Measurements from ENCODE around the gene ATP4B.

The ATP4B gene

GRCh38 chr13:113628291-113629270 lies 29.4 kb downstream of the ATP4B start:
- Histone ChIP-seq H3K9ac (ENCODE audit: low read depth, low read length, poor library complexity) (no peak overlapping the region), H2AFZ (ENCODE audit: low read length) (no peak overlapping the region), H2BK15ac (ENCODE audit: low read length) (no peak overlapping the region), H3K36me3 (replicated peaks in 1 of 2; ENCODE audit: control insufficient read depth in 2 of 2, insufficient read depth in 2 of 2, low read length in 2 of 2) (peaks cover 41 to 96% of the 10 kb centered on the region in 2 donors), H3K23ac (ENCODE audit: low read depth, low read length, poor library complexity) (peak overlapping the region; percentile 78), H3K14ac (ENCODE audit: low read length) (peak overlapping the region; percentile 95), H3K9me3 (replicated peaks in 1 of 2; ENCODE audit: control insufficient read depth in 2 of 2, insufficient read depth in 1 of 2, low read depth in 1 of 2, low read length in 2 of 2) (peaks cover 2 to 5% of the 10 kb centered on the region in 2 donors), H4K91ac (ENCODE audit: low read depth, low read length, poor library complexity) (no peak overlapping the region), H3K79me1 (ENCODE audit: low read depth, low read length) (peaks cover 16% of the 10 kb centered on the region), H3K27me3 (ENCODE audit: control insufficient read depth in 3 of 3, insufficient read depth in 3 of 3, low read depth in 1 of 3, low read length in 3 of 3) (no peaks in the 10 kb centered on the region), H2BK120ac (ENCODE audit: low read depth, low read length) (no peak overlapping the region), H2BK5ac (ENCODE audit: low read length) (no peak overlapping the region), H2BK12ac (ENCODE audit: low read length) (no peak overlapping the region), H3K18ac (ENCODE audit: low read length) (peak overlapping the region; percentile 25), H3K4me1 (ENCODE audit: control insufficient read depth in 2 of 2, insufficient read depth in 1 of 2, low read depth in 1 of 2, low read length in 2 of 2) (peaks cover 0 to 4% of the 10 kb centered on the region in 2 donors), H3K4me2 (ENCODE audit: insufficient read depth, low read length, poor library complexity, severe bottlenecking) (no peak overlapping the region), H3K27ac (replicated peaks; ENCODE audit: low read length) (no peak overlapping the region), H2AK5ac (ENCODE audit: low read depth, low read length) (peak overlapping the region; percentile 48), H4K8ac (ENCODE audit: low read depth, low read length) (no peak overlapping the region), H3K4me3 (ENCODE audit: low read length in 2 of 2) (no peak overlapping the region), H3K4ac (ENCODE audit: low read length) (no peak overlapping the region)
- no CpG with 5 or more reads among the region's 30 CpGs for WGBS, 2 donors (ENCODE audit: extremely low coverage in 2 of 2, insufficient read length in 2 of 2, insufficient replicate concordance in 1 of 2)
- no peak for DNase-seq (ENCODE audit: low spot score)

- Histone ChIP-seq H2BK15ac (ENCODE audit: low read length) (no peak overlapping the region), H3K36me3 (replicated peaks in 1 of 2; ENCODE audit: control insufficient read depth in 2 of 2, insufficient read depth in 2 of 2, low read length in 2 of 2) (peaks cover 45 to 96% of the 10 kb centered on the region in 2 donors), H3K4me1 (ENCODE audit: control insufficient read depth in 2 of 2, insufficient read depth in 1 of 2, low read depth in 1 of 2, low read length in 2 of 2) (peaks cover 0 to 4% of the 10 kb centered on the region in 2 donors), H4K8ac (ENCODE audit: low read depth, low read length) (no peak overlapping the region), H3K27me3 (ENCODE audit: control insufficient read depth in 3 of 3, insufficient read depth in 3 of 3, low read depth in 1 of 3, low read length in 3 of 3) (no peaks in the 10 kb centered on the region), H3K14ac (ENCODE audit: low read length) (no peak overlapping the region), H3K4ac (ENCODE audit: low read length) (no peak overlapping the region), H2AFZ (ENCODE audit: low read length) (no peak overlapping the region), H2AK5ac (ENCODE audit: low read depth, low read length) (no peak overlapping the region), H4K91ac (ENCODE audit: low read depth, low read length, poor library complexity) (no peak overlapping the region), H3K4me2 (ENCODE audit: insufficient read depth, low read length, poor library complexity, severe bottlenecking) (no peak overlapping the region), H3K18ac (ENCODE audit: low read length) (no peak overlapping the region), H2BK5ac (ENCODE audit: low read length) (no peak overlapping the region), H3K79me1 (ENCODE audit: low read depth, low read length) (peaks cover 22% of the 10 kb centered on the region), H3K27ac (replicated peaks; ENCODE audit: low read length) (no peak overlapping the region), H3K4me3 (ENCODE audit: low read length in 2 of 2) (no peak overlapping the region), H2BK12ac (ENCODE audit: low read length) (no peak overlapping the region), H3K9me3 (replicated peaks in 1 of 2; ENCODE audit: control insufficient read depth in 2 of 2, insufficient read depth in 1 of 2, low read depth in 1 of 2, low read length in 2 of 2) (peaks cover 13 to 14% of the 10 kb centered on the region in 2 donors), H3K9ac (ENCODE audit: low read depth, low read length, poor library complexity) (no peak overlapping the region), H2BK120ac (ENCODE audit: low read depth, low read length) (no peak overlapping the region), H3K23ac (ENCODE audit: low read depth, low read length, poor library complexity) (no peak overlapping the region)
- no peak for DNase-seq (ENCODE audit: low spot score)
- WGBS, 2 donors (ENCODE audit: extremely low coverage in 2 of 2, insufficient read length in 2 of 2, insufficient replicate concordance in 1 of 2): no CpG with 5 or more reads among the region's 16 CpGs
Observed at GRCh38 chr13:113627136-113627535, 30.9 kb downstream of the ATP4B start.

DNA sequence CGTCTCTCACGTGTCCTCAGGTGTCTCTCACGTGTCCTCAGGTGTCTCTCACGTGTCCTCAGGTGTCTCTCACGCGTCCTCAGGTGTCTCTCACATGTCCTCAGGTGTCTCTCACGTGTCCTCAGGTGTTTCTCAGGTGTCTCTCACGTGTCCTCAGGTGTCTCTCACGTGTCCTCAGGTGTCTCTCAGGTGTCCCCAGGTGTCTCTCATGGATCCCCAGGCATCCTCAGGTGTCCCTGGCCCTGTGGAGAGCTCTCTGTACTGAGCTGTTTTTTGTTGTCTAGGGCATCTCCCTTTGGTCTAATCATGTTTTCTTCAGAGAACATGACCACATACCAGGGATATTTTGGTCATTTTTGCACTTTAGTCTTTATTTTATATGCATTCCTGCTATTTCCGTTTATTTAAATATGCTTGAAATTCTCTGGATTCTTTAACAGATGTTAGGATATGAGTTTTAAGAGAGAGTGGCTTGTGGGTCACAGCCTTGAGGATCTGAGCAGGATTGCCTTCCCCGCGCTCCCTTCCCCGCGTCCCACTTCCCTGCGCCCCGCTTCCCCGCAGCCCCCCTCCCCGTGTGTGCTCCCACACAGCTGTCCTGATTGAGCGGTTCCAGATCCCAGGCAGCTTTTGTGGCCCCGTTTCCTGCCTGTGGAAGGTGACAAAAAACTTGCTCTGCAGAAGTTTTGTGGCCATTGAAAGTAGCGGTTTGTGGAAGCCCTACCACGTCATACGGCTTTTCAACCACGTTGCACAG lies 31.9 kb downstream of the ATP4B start:
- Histone ChIP-seq H4K91ac (ENCODE audit: low read depth, low read length, poor library complexity) (no peak overlapping the region), H3K14ac (ENCODE audit: low read length) (no peak overlapping the region), H2BK12ac (ENCODE audit: low read length) (no peak overlapping the region), H3K9me3 (replicated peaks in 1 of 2; ENCODE audit: control insufficient read depth in 2 of 2, insufficient read depth in 1 of 2, low read depth in 1 of 2, low read length in 2 of 2) (peaks cover 13 to 14% of the 10 kb centered on the region in 2 donors), H2AK5ac (ENCODE audit: low read depth, low read length) (no peak overlapping the region), H3K23ac (ENCODE audit: low read depth, low read length, poor library complexity) (no peak overlapping the region), H4K8ac (ENCODE audit: low read depth, low read length) (no peak overlapping the region), H3K4me1 (ENCODE audit: control insufficient read depth in 2 of 2, insufficient read depth in 1 of 2, low read depth in 1 of 2, low read length in 2 of 2) (peaks cover 0 to 4% of the 10 kb centered on the region in 2 donors), H3K4me3 (ENCODE audit: low read length in 2 of 2) (no peak overlapping the region), H3K4me2 (ENCODE audit: insufficient read depth, low read length, poor library complexity, severe bottlenecking) (no peak overlapping the region), H3K4ac (ENCODE audit: low read length) (no peak overlapping the region), H2BK15ac (ENCODE audit: low read length) (no peak overlapping the region), H3K27ac (replicated peaks; ENCODE audit: low read length) (no peak overlapping the region), H2BK120ac (ENCODE audit: low read depth, low read length) (no peak overlapping the region), H3K9ac (ENCODE audit: low read depth, low read length, poor library complexity) (no peak overlapping the region), H3K18ac (ENCODE audit: low read length) (no peak overlapping the region), H3K79me1 (ENCODE audit: low read depth, low read length) (peaks cover 24% of the 10 kb centered on the region), H3K36me3 (replicated peaks in 1 of 2; ENCODE audit: control insufficient read depth in 2 of 2, insufficient read depth in 2 of 2, low read length in 2 of 2) (peaks cover 38 to 87% of the 10 kb centered on the region in 2 donors), H3K27me3 (ENCODE audit: control insufficient read depth in 3 of 3, insufficient read depth in 3 of 3, low read depth in 1 of 3, low read length in 3 of 3) (no peaks in the 10 kb centered on the region), H2AFZ (ENCODE audit: low read length) (no peak overlapping the region), H2BK5ac (ENCODE audit: low read length) (no peak overlapping the region)
- no CpG with 5 or more reads among the region's 24 CpGs for WGBS, 2 donors (ENCODE audit: extremely low coverage in 2 of 2, insufficient read length in 2 of 2, insufficient replicate concordance in 1 of 2)
- DNase-seq (ENCODE audit: low spot score): no peak
